HG02981 (cell line): ENCODE results near the gene INO80E.
A peak's percentile ranks its signal among the peaks of the same experiment; 100 is the strongest.
"Not testable (repeated sequence)": the region's sequence is repeated elsewhere in the genome, so short reads cannot be mapped to it uniquely, and the experiment has no call there.

ENCODE experiments used
- ATAC-seq: cut with Tn5 transposase; IDR thresholded peaks from one replicate; pipeline ENCODE4 v1.9.1; 2021; ENCODE audit warnings: mild to moderate bottlenecking, moderate library complexity; ENCODE audit not compliant: unreplicated experiment

The INO80E gene

DNA sequence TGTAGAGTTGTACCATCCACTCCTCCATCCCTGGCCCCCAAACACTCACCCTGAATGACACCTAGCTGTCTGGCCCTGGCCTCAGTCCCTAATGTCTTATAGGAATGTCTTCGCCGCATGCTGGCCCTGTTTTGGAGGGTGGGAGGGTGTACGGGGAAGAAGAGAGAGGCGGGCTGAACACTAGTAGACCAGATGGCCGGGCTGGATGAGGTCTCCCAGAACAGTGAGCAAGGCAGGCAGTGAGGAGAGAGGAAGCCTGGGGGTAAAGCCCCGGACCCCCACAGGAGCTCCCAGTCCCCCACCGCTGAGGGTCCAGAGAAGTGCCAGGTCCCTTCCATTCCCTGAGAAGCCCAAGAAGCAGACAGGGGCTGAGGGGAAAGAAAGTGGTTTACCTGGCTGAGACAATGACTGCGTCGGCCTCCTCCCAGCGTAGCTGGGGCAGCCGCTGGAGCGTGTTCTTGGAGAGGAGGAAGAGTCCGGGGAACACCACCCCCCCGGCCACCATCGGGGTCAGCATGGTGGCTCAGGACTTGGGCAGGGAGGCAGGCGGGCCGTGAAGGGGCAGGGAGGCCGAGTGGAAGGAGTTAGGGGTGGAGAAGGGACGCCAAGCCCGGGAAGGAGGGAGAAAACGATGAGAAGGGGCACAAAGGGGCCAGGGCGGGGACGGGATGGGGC is 34.1 kb downstream of the INO80E start:
- ATAC-seq: no peak

DNA sequence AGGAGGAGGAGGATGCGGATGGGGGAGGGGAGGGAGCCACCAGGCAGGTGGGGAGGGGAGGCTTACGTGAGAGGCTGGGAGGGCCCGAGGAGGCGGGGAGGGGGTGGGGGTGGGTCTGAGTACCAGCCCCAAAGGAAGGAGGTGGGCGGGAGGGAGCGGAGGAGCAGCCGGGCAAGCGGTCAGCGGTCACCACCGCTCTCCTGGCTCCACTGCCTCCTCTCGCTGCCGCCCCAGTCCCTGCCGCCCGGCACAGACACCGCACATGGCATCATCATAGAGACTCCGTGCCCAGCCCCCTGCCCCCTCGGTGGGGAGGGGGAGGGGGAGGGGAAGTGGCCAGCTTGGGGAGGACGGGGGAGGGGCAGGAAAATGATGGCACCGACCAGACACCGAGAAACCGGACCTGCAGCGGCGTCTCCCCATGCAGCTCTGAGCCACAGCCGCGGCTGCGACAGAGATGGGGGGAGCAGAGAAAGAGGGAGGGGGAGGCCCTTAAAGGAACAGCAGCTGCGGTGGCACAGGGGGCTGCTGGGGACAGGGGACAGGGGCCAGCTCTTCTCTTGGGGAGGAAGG is 34.9 kb downstream of the INO80E start, which contains the start of gene TLCD3B:
Gene TLCD3B (minus strand): TSS at position 431 of the 573 bp plus-strand sequence. CDS start 744 bp downstream, outside the sequence.
- ATAC-seq: no peak

DNA sequence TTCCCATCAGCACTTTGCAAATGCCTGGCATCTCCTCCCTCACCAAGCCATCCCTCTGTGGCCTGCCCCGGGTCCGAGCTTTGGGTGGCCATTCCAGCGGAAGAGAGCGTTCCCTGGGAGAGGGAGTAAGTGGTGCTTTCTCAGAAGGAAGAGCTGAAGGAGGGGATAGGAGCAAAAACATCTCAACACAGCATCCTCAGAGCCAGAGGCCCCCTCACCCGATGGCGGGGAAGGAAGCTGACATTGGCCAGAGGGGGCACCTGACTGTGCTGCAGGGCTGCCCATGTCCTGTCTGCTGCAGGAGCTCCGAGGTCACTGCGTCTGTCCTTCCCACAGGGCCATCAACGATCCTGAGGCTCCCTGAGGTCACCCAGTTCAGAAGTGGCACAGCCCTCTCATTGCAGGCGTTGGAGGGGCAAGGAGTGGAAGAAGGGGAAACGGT is 35.5 kb downstream of the INO80E start:
- no peak for ATAC-seq

GRCh38 chr16:30032083-30032819 is 36.2 kb downstream of the INO80E start:
- no peak for ATAC-seq

- no peak for ATAC-seq
Observed at GRCh38 chr16:30033270-30033669, 37.2 kb downstream of the INO80E start.

DNA sequence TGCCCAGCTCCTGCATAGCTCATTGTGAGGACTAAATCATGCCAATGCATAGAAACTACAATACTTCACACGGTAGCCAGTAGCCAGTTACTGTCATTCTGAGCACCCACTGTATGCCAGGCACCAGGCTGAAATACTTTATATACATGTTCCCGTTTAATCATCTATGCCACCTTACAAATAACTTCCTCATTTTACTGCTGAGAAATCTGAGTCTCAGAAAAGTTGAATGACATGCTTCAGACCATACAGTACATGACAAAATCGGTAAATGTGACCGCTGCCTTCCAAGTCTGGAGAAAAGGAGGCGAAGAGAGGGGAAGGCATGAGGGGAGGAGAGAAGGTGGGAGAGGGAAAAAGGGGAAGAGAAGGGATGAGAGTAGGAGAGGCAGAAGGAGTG is 44.2 kb downstream of the INO80E start:
- no peak for ATAC-seq

GRCh38 chr16:30040690-30041089 is 44.6 kb downstream of the INO80E start:
- not testable (repeated sequence) for ATAC-seq

DNA sequence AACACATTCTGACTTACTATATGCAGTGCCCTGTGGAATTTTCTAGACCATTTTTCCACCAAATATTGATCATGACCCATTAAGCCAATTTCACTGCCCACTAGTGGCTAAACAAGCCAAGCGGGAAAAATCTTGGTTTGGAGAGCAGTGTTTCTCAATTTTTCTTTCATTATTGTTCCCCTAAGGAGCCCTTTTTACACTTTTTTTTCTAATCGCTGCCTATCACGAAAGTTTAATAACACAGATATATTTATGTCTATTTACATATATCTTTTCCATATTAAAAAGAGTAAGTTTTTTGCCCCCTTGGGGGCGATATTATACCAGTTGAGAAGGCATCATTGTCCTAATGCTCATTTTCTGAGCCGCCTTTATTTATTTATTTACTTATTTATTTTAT is 45.8 kb downstream of the INO80E start:
- no peak for ATAC-seq

DNA sequence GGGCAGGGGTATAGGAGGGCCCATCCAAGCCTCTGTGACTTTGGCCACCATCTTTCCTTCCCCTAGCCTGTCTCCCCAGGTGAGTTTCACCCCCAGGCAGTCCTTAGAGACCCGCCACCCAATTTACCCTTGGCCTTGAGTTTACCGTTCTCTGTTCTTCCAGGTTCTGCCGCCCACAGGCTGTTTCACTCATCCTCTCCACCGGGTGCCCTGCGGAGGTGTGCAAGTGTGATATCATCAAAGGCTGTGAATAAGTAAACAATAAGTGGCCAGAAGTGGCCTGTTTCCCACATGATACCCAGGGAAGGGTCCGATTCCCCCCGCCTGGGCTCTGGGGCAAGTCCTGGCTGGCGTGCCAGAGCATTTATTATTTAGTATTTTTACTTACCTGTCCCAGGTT is 50.1 kb downstream of the INO80E start:
- ATAC-seq: no peak

- no peak for ATAC-seq
Observed at GRCh38 chr16:30046588-30046987, 50.5 kb downstream of the INO80E start.

DNA sequence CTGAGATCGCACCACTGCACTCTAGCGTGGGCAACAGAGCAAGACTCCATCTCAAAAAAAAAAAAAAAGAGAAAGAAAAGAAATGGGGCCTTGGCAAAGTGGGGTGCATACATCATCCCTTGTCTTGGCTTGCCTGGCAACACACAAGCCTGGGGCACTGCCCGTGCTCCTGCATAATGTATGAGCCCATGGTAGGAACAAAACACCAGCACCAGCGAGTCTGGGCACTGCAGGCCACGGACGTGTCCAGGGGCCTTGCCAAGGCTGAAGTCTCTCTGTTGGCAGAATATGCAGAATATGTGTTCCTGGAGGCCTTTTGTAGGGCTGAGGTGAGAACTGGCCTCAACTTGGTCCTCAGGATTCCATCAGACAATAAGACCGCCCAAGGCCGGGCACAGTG is 53.8 kb downstream of the INO80E start:
- ATAC-seq: no peak

DNA sequence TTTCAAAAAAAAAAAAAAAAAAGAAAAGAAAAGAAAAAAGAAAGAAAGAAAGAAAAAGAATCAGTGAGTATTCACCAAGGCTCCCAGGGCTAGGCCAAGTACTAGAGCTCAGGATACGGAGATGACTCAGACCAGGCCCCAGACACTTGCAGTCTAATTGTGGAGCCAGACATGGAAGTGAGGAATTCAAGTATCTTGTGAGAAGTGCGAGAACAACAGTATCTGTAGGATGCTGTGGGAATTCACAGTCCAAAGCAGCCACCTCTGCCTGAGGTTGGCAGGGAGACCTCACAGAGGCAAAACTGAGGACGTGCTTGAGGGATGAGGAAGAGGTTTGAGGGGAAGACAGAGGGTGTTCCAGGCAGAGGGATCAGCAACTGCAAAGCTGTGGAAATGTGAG is 55.5 kb downstream of the INO80E start:
- ATAC-seq: no peak

DNA sequence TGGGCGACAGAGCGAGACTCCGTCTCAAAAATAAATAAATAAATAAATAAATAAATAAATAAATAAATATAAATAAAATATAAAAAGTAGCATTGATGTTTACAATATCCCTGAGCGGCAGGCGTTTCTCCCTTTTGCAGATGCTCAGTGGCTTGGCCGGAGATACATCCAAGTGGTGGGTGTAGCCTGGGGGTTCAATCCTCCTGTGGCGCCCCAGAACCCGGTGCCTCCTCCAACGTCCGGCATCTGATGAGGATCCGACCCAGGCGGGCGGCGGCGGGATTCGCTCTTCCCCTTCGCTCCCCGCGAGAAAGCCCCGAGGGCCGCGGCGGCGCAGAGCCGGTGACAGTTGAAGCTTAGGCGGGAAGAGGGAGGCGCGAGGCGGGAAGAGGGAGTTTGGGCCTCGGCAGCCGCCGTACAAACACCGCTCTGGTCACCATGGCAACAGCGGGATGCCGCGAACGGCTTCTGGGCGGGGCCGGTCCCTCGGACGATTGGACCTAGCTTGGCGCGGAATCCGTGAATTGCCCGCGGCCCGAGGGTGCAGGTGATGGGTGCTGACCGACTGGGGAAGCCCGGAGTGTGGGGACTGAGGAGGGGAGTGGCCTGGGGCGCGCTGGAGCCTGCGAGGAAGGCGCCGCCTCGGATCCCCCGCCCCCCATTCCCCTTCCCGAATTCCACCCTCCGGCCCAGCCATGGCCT is 56.8 kb downstream of the INO80E start:
- ATAC-seq: peak; percentile 50

GRCh38 chr16:30053376-30054015 is 57.5 kb downstream of the INO80E start:
- ATAC-seq: no peak

DNA sequence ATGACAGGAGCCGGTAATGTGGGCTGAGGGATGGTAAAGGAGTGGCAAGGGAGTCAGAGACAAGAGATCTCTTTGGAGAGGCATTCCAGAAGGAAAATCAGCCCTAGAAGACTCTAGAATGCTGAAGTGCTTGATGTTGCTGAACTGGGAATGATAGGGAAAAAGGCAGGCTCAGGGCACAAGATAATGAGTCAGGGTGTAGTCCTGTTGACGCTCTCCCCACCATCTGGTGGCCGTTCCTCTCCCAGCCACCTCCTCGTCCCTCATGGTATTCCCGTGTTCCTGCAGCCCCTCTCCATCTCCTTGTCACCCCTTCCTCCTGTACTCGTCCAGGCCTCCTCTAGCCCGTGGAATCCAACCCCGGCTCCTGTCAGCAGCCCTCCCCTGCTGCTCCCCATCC is 58.4 kb downstream of the INO80E start:
- no peak for ATAC-seq

DNA sequence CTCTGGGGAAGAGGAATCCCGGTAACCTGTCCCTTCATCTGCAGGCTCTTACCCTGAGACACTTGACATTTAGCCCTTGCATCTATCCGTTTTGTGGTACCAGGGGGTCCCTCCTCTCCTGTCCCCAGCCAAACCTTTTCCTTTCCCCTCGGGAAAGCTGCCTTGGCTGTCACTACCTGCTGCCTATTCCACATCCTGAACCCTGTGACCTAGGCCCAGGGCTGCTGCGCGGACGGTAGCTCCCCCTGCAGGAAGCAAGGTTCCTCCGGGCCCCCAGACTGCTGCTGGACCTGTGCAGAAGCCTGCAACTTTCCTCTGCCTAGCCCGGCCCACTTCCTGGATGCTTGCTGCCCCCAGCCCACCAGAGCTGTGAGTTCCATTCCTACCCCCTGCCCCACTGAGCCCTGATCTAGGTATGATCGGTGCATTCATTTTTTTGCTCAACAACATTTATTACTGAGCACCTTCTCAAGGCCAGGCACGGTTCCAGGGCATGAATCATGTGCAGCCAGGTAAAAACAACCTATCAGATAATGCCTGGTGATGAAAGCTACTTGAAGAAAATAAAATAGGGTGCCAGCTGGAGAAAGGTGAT is 59.0 kb downstream of the INO80E start:
- ATAC-seq: no peak
